NCI-H1930 (cell line): ENCODE measurements around the gene RNU11.
"Not testable (repeated sequence)": the region's sequence is repeated elsewhere in the genome, so short reads cannot be mapped to it uniquely, and the experiment has no call there.

ENCODE experiments used
- DNase-seq, 2 experiments: peaks; one replicate each; lab custom pipeline; 2025; lab: John Stamatoyannopoulos, UW

Gene RNU11

GRCh38 chr1:28663871-28664470 lies 15.6 kb downstream of the RNU11 start:
- DNase-seq: no peak

- DNase-seq: no peak
Measured at GRCh38 chr1:28666806-28667205, 18.4 kb downstream of the RNU11 start.

GRCh38 chr1:28668191-28668955 lies 20.0 kb downstream of the RNU11 start, which contains the start of gene GMEB1:
Gene GMEB1 (plus strand): TSS chr1:28668784. CDS start chr1:28683613, 14,829 bp downstream.
- peak; percentile 86 to 87 for DNase-seq

- peak in 1 of 2 experiments; percentile 82 for DNase-seq
Measured at GRCh38 chr1:28668956-28669723, 20.7 kb downstream of the RNU11 start.

- DNase-seq: no peak
Measured at GRCh38 chr1:28671254-28671780, 22.9 kb downstream of the RNU11 start.

- DNase-seq: not testable (repeated sequence)
Measured at GRCh38 chr1:28672971-28673370, 24.6 kb downstream of the RNU11 start.

- DNase-seq: no peak
Measured at GRCh38 chr1:28675924-28676257, 27.5 kb downstream of the RNU11 start.

GRCh38 chr1:28680151-28680550 lies 31.8 kb downstream of the RNU11 start:
- DNase-seq: no peak

GRCh38 chr1:28682840-28683239 lies 34.4 kb downstream of the RNU11 start:
- DNase-seq: no peak

GRCh38 chr1:28684937-28685336 lies 36.5 kb downstream of the RNU11 start:
- no peak for DNase-seq

GRCh38 chr1:28691627-28692026 lies 43.2 kb downstream of the RNU11 start:
- DNase-seq: not testable (repeated sequence)
